A673 (cell line): ENCODE data around the gene PNKD. TPM values are rescaled to one million over a fixed set of nuclear protein-coding genes. Genes with fewer than 3 reads are reported as not detected.

Experiments
- BruUV-seq: library from RNA; stranded (reverse); fragments of 400-500 nt; replicated peaks from 2 replicates; lab custom pipeline; 2021; lab: Mats Ljungman, UMichigan
- CTCF ChIA-PET: fragments of 300-600 bp; sonication (Branson Sonifier 250); formaldehyde crosslinking; loops from one replicate; lab custom pipeline; 2022; ENCODE audit warnings: antibody characterized with exemption; lab: Charles Lee
- POLR2A ChIA-PET: fragments of 300-600 bp; sonication (Branson Sonifier 250); formaldehyde crosslinking; loops from one replicate; lab custom pipeline; 2022; ENCODE audit warnings: antibody characterized with exemption; ENCODE audit not compliant: low non-redundant PET; lab: Charles Lee
- DNase-seq: peaks from one replicate; pipeline ENCODE4 v3.0.0-alpha.2; 2015; ENCODE audit warnings: low spot score
- H3K27ac ChIP-seq: fragments of 200-600 bp; sonication (generic); 2 replicates; pipeline ENCODE4 v1.5.1; 2016; ENCODE audit warnings: mixed run types, low read depth, mild to moderate bottlenecking, mixed read lengths, antibody characterized with exemption, low read length; ENCODE audit not compliant: poor library complexity, severe bottlenecking
- H3K27me3 ChIP-seq: fragments of 200-600 bp; sonication (generic); replicated peaks from 2 replicates; pipeline ENCODE4 v1.6.1; 2017; ENCODE audit warnings: mixed run types, low read depth, mild to moderate bottlenecking, mixed read lengths, antibody characterized with exemption, low read length; ENCODE audit not compliant: insufficient read depth, poor library complexity
- H3K36me3 ChIP-seq: fragments of 200-600 bp; sonication (generic); 2 replicates; pipeline ENCODE4 v1.6.1; 2016; ENCODE audit warnings: mixed run types, mild to moderate bottlenecking, mixed read lengths, antibody characterized with exemption, low read length; ENCODE audit not compliant: insufficient read depth, poor library complexity, severe bottlenecking
- H3K4me1 ChIP-seq: fragments of 200-600 bp; sonication (generic); 2 replicates; pipeline ENCODE4 v1.6.1; 2017; ENCODE audit warnings: mixed run types, mild to moderate bottlenecking, mixed read lengths, antibody characterized with exemption, low read length; ENCODE audit not compliant: insufficient read depth, poor library complexity, severe bottlenecking
- H3K4me3 ChIP-seq: fragments of 200-600 bp; sonication (generic); 2 replicates; pipeline ENCODE4 v1.5.1; 2016; ENCODE audit warnings: low read depth, mixed run types, mild to moderate bottlenecking, mixed read lengths, low read length; ENCODE audit not compliant: poor library complexity, severe bottlenecking
- H3K9me3 ChIP-seq: fragments of 200-600 bp; sonication (generic); 2 replicates; pipeline ENCODE4 v1.6.1; 2016; ENCODE audit warnings: mixed run types, low read depth, mild to moderate bottlenecking, mixed read lengths, antibody characterized with exemption, low read length; ENCODE audit not compliant: poor library complexity, severe bottlenecking
- EZH2 ChIP-seq: fragments of 200-600 bp; sonication (generic); IDR thresholded peaks from 2 replicates; pipeline ENCODE4 v1.6.1; 2017; ENCODE audit warnings: borderline replicate concordance, low read depth, mild to moderate bottlenecking, mixed read lengths, antibody characterized with exemption, low read length; ENCODE audit not compliant: poor library complexity, severe bottlenecking
- intact Hi-C: fragments of 100-400 bp; cut with micrococcal nuclease; formaldehyde crosslinking; loops from one replicate; pipeline ENCODE4 v1.10.0; 2022; ENCODE audit not compliant: unreplicated experiment
- total RNA-seq: library from RNA; stranded (reverse); gene quantifications from 2 replicates; pipeline ENCODE4 v1.2.3, GENCODE V29; 2021
- TF ChIP-seq, protein P1 (sequence below): fragments of 300-800, 200-600 bp; sonication (generic); conservative IDR thresholded peaks from 2 replicates; pipeline ENCODE4 v1.5.1; 2017; ENCODE audit warnings: low read depth, mild to moderate bottlenecking, antibody characterized with exemption, low read length, moderate library complexity, mixed read lengths

Gene PNKD
- total RNA-seq, 1 experiment from 2014 or later, result 36.7 TPM

DNA sequence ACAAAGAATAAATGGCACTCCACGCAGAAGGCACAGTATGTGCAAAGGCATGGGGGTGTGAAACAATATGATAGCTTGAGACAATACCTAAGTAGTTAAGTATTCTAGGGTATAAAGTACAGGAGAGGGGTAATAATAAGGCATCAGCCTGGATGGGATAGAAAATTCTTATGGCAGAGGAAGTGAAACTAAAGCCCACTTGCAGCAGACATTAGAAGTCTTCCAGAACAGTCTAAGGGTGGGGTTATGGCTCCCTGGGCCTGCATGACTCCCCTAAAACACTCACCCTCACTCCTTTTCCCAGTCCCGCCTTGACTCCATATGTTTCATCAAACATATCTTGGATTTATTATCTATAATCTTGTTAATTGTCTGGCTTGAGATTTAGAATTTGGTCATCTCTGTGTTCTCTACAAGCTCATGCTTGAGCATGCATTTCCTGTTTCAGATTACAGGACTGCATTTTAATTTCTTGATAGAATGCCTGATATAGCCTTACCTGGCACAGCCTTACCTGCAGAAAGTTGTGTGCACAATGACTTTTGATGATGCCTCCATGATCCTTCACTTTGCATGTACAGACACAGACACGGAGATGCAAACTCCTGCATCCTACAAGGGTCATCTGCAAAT is 50.5 kb downstream of the PNKD start:
- no peak for DNase-seq
- BruUV-seq, result no TSS peak
- Histone ChIP-seq H3K4me1 (peaks cover 22% of the 10 kb centered on the region), H3K9me3 (no peaks in the 10 kb centered on the region), H3K36me3 (no peaks in the 10 kb centered on the region), H3K27ac (no peak overlapping the region), H3K4me3 (no peak overlapping the region), H3K27me3 (no peaks in the 10 kb centered on the region)
- TF ChIP-seq, protein P1, sequence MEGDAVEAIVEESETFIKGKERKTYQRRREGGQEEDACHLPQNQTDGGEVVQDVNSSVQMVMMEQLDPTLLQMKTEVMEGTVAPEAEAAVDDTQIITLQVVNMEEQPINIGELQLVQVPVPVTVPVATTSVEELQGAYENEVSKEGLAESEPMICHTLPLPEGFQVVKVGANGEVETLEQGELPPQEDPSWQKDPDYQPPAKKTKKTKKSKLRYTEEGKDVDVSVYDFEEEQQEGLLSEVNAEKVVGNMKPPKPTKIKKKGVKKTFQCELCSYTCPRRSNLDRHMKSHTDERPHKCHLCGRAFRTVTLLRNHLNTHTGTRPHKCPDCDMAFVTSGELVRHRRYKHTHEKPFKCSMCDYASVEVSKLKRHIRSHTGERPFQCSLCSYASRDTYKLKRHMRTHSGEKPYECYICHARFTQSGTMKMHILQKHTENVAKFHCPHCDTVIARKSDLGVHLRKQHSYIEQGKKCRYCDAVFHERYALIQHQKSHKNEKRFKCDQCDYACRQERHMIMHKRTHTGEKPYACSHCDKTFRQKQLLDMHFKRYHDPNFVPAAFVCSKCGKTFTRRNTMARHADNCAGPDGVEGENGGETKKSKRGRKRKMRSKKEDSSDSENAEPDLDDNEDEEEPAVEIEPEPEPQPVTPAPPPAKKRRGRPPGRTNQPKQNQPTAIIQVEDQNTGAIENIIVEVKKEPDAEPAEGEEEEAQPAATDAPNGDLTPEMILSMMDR, result no peak
- TF ChIP-seq EZH2, result no peak
- intact Hi-C loops, result no loop called here
- POLR2A ChIA-PET, result no interaction called here
- CTCF ChIA-PET, result no interaction called here

DNA sequence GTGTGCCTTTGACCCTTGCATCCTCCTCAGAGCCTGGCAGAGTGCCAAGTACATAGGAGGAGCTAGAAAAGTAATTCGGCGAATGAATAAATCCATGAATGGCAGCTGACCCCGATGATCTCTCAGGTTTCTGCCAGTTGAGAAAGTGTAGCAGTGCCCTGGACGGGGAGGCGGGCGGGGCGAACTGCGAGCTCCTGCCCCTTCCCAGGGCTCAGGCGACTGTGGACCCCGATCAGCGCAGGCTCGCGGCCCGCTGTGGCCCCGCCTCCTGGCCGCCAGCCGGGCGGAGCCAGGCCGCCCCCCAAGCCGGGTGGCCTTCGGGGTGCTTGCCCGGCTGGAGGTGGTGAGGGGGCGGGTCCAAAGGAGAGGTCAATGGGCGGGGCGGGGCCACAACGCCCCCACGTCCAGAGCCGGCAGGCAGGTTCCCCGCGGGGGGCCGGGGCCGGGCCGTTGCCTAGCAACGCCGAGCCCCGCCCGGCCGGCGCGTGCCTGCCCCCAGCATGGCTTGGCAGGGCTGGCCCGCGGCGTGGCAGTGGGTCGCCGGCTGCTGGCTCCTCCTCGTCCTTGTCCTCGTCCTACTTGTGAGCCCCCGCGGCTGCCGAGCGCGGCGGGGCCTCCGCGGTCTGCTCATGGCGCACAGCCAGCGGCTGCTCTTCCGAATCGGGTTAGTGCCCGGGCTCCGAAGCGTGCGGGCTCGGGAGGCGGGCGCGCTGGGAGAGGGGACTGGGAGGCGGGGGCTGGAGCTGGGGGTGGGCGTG is 52.6 kb downstream of the PNKD start:
- DNase-seq, result peak; percentile 89
- Histone ChIP-seq H3K27me3 (no peaks in the 10 kb centered on the region), H3K4me3 (peak overlapping the region; percentile 60), H3K27ac (no peak overlapping the region), H3K4me1 (peaks cover 22% of the 10 kb centered on the region), H3K9me3 (no peaks in the 10 kb centered on the region), H3K36me3 (no peaks in the 10 kb centered on the region)
- CTCF ChIA-PET, result no interaction called here
- intact Hi-C loops, result no loop called here
- TF ChIP-seq, protein P1, result no peak
- no peak for TF ChIP-seq EZH2
- no TSS peak for BruUV-seq
- POLR2A ChIA-PET, result interaction anchor here (0.7 kb wide), 1 partner anchor 56 kb away, joined by 3 read pairs; no protein-coding TSS in a partner anchor

DNA sequence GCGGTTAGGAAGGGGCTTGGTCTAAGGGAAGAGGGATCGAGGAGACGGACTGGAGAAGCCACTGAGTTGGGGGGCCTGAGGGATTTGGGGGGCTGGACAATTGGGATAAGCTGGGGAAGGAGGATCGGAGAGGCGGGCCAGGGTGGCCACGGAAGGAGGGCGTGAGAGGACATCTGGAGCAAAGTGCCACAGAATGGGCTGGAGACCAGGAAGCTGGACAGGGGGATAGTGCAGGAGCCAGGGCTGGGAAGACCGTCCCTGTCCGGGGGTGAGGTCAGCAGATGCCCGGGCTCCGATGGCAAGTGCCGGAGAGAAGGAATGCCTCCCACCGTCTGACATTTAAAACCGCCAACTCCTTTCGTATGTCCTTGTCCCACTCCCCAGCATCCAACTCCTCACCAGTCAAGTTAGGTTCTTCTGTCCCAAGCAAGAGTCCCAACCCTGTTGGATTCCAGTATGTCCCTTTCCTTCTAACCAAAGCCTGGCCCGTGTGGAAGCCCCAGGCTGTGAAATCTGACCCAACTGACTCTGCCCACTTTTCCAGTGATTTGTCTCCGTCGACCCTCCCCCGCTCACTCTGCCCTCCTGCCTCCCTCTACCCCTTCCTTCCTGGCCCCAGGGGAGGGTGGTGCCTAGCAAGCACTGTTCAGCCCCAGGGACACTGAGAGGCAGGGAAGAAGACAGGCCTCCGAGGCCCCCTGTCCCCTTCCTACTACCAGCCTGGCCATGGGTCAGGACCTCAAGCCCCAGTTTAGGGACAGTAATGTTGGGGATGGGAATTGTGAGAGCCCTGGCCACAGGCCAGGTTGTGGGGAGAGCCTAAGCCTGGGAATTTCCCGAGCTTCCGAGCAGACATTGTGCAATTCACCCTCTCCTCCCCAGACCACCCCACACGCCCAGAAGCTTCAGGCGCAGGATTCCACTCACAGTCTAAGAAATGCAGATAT is 53.5 kb downstream of the PNKD start:
- no peak overlapping the region for H3K27ac ChIP-seq
- no peaks in the 10 kb centered on the region for H3K9me3 ChIP-seq
- peak overlapping the region; percentile 60 for H3K4me3 ChIP-seq
- H3K27me3 ChIP-seq, result no peaks in the 10 kb centered on the region
- TF ChIP-seq, protein P1, result no peak
- no TSS peak for BruUV-seq
- no peaks in the 10 kb centered on the region for H3K36me3 ChIP-seq
- peaks cover 22% of the 10 kb centered on the region for H3K4me1 ChIP-seq
- ChIA-PET POLR2A (no interaction called here), CTCF (interaction anchor here (0.6 kb wide), 1 partner anchor 25 kb away, joined by 4 read pairs; no protein-coding TSS in a partner anchor)
- intact Hi-C loops, result no loop called here
- peak; percentile 53 for DNase-seq
